BE2C (cell line): Measurements from ENCODE around the gene SRRM4.

Experiments
- DNase-seq: peaks from one replicate; pipeline ENCODE4 v3.0.0-alpha.2; 2020
- H3K27me3 ChIP-seq: fragments of 250-450 bp; sonication (Bioruptor Pico); 2 replicates; pipeline ENCODE4 v1.5.1; 2020; ENCODE audit warnings: mild to moderate bottlenecking
- H3K36me3 ChIP-seq: fragments of 250-450 bp; sonication (Bioruptor Pico); 2 replicates; pipeline ENCODE4 v1.5.1; 2020; ENCODE audit warnings: mild to moderate bottlenecking
- H3K4me1 ChIP-seq: fragments of 250-450 bp; sonication (Bioruptor Pico); 2 replicates; pipeline ENCODE4 v1.5.1; 2020
- H3K4me3 ChIP-seq: 2 replicates; pipeline ENCODE4 v1.5.1; 2011; ENCODE audit warnings: low read depth, low read length
- H3K9me3 ChIP-seq: fragments of 250-450 bp; sonication (Bioruptor Pico); 2 replicates; pipeline ENCODE4 v1.5.1; 2020
- TF ChIP-seq, protein P1 (sequence below): IDR thresholded peaks from 2 replicates; pipeline ENCODE4 v1.5.1; 2012; ENCODE audit warnings: mild to moderate bottlenecking, low read depth, low read length

Gene SRRM4

DNA sequence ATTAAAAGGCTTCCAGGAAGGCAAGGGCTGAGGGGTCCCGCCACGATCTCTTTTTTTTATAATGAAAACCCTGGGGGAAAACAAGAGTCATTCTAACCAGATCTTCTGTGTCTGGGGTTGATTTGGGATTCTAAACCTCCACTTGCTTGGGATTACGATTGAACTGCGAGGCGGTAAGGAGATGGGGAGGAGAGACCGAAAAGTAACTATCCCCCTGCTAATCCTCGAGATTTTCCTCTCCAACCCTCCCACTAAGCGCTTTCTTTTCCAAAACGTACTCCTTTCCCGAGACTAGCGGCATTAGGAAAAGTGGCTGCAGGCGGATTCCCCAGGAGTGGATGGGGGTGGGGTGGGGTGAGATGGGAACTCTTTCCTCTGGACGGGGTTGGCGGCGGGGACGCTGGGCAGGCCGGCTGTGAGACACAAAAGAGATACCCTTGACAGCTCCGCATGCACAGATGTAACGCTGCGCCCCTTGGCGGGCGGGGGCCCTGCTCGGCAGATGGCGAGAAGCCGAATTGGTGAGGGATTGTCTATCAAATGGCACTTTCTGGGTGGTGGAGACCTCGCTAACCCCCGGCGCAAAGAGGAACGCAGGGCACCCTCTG is 830 bp upstream of the SRRM4 start:
- DNase-seq = peak; percentile 83
- peak overlapping the region; percentile 91 for H3K4me3 ChIP-seq

DNA sequence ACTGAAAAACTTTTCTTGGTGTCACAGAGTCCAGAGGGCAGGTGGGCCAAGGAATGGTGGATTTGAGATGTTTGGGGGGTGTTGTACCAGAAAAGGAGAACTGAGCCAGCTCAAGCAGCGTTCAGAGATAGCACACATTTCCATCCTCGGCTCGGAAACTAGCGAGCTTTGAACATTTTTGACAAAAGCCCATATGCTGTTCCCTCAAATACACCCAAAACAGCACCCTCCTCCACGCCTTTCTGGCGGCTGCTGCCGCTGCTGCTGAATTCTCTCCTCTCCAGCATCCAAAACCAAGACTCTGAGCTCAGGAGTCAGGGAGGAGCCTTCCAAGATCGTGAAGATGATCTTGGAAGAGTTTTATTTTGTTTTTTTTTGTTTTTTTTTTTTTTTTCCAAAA is 961 bp downstream of the SRRM4 start:
- no peaks in the 10 kb centered on the region for H3K9me3 ChIP-seq
- H3K4me3 ChIP-seq = peak overlapping the region; percentile 91
- H3K27me3 ChIP-seq = no peaks in the 10 kb centered on the region
- TF ChIP-seq, protein P1, sequence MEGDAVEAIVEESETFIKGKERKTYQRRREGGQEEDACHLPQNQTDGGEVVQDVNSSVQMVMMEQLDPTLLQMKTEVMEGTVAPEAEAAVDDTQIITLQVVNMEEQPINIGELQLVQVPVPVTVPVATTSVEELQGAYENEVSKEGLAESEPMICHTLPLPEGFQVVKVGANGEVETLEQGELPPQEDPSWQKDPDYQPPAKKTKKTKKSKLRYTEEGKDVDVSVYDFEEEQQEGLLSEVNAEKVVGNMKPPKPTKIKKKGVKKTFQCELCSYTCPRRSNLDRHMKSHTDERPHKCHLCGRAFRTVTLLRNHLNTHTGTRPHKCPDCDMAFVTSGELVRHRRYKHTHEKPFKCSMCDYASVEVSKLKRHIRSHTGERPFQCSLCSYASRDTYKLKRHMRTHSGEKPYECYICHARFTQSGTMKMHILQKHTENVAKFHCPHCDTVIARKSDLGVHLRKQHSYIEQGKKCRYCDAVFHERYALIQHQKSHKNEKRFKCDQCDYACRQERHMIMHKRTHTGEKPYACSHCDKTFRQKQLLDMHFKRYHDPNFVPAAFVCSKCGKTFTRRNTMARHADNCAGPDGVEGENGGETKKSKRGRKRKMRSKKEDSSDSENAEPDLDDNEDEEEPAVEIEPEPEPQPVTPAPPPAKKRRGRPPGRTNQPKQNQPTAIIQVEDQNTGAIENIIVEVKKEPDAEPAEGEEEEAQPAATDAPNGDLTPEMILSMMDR = no peak
- H3K4me1 ChIP-seq = no peaks in the 10 kb centered on the region; the same call in 1 of the 2 replicates
- DNase-seq = no peak
- H3K36me3 ChIP-seq = peaks cover 7% of the 10 kb centered on the region

More for the DNA sequence above, 830 bp upstream of the SRRM4 start:
- TF ChIP-seq, protein P1 = no peak
- Histone ChIP-seq H3K9me3 (no peaks in the 10 kb centered on the region), H3K4me1 (no peaks in the 10 kb centered on the region; the same call in 1 of the 2 replicates), H3K27me3 (peaks cover 5% of the 10 kb centered on the region), H3K36me3 (peaks cover 3% of the 10 kb centered on the region; the same call in 1 of the 2 replicates)

DNA sequence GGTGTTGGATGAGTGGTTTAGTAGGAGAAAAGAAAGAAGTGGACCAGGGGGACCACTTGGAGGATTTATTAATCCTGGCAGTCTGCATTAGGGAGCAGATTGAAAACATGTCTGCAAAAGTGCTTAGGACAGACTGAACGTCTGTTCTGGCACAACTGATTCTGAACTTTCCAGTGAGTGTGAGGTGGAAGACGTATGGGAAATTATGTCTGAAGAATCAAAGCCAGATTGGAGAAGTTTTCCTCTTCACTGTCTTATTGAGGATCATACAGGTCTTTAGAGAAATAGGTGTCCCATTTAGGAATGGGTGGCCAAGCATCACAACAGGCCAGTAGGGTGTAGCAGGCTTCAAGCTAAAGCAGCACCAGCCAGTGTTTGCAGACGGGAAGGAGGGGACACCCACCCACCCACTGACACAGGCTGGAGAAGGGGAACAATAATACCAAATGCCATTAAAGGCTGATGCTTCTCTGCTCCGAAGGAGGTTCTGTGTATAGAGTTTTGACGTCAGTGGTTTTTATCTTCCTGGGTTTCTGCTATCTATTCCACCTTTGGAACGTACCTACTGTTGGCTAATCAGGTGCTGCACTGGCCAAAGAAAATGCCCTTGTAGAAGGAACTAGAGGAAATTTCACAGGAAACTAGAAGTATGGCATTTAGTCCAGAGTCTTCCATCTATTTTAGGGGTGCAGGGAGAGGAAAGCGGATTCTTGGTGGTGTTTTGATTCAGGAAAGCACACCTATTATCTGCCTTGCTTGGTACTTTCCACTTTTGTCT is 1.8 kb downstream of the SRRM4 start:
- no peaks in the 10 kb centered on the region for H3K9me3 ChIP-seq
- H3K36me3 ChIP-seq = peaks cover 11% of the 10 kb centered on the region
- no peak for DNase-seq
- H3K27me3 ChIP-seq = no peaks in the 10 kb centered on the region
- TF ChIP-seq, protein P1 = peak; percentile 49
- H3K4me1 ChIP-seq = no peaks in the 10 kb centered on the region; the same call in 1 of the 2 replicates
- H3K4me3 ChIP-seq = peak overlapping the region; percentile 91

DNA sequence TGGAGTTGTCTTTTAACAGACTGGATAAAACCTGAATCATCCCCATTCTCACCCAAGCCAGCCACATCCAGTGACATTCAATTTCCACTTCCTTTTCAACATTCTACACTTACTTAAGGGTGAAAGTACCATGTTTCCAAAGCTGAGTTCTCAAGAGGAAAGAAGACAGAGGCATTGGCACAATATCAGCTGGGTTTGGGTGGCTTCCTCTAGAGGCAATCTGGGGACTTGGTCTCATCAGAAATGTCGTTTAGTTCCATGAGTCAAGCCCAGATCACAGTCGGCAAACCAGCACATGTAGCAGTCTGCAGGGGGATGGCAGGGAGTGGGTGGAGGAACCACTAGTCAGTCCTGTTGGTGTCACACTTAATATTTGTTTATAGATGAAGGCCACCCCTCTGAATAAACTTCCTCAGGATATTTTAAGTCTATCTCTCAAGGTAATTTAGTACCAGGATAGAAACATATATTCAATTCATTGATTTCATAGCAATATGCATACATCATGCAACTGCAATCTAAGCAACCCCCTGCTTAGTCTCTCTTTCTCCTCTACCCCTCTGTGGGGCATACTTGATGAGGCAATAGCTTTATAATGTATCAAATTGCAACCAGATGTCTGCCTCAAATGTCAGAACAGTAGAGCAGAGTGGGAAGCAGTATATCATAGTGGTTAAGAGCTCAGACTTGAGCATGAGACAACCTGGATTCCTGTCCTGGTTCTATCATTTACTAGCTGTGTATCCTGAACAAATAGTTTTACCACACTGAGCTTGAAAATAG is 3.0 kb downstream of the SRRM4 start:
- DNase-seq = peak; percentile 53
- Histone ChIP-seq H3K4me3 (peak overlapping the region; percentile 91), H3K9me3 (no peaks in the 10 kb centered on the region), H3K4me1 (no peaks in the 10 kb centered on the region; the same call in 1 of the 2 replicates), H3K36me3 (peaks cover 19% of the 10 kb centered on the region), H3K27me3 (no peaks in the 10 kb centered on the region)
- TF ChIP-seq, protein P1 = no peak

DNA sequence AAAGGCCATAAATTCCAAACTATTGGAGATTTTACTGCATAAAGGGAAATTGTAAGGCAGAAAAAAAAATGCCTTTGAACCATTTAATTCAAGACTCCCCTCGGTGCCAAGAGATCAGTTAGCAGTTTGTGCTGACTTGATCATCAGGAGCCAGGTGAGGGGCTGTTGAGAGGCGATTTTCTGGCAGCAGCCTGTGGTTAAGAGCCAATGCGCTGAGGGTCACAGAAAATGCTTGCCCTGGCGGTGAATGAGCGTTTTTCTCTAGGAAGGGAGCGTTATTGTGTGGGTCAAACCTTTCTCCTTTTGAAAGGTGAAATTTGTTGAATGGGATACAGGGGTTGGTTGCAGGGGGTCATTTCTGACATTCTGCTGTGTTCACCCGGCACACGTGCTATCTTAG is 4.7 kb downstream of the SRRM4 start:
- no peak for DNase-seq
- Histone ChIP-seq H3K36me3 (peaks cover 23% of the 10 kb centered on the region), H3K27me3 (no peaks in the 10 kb centered on the region), H3K4me3 (0 out of 2 replicates have a peak overlapping the region, but pooled peaks have one; percentile 2), H3K9me3 (no peaks in the 10 kb centered on the region), H3K4me1 (no peaks in the 10 kb centered on the region; the same call in 1 of the 2 replicates)
- TF ChIP-seq, protein P1 = no peak
